ENCODE measurements around the gene CCNG2.

The CCNG2 gene

DNA sequence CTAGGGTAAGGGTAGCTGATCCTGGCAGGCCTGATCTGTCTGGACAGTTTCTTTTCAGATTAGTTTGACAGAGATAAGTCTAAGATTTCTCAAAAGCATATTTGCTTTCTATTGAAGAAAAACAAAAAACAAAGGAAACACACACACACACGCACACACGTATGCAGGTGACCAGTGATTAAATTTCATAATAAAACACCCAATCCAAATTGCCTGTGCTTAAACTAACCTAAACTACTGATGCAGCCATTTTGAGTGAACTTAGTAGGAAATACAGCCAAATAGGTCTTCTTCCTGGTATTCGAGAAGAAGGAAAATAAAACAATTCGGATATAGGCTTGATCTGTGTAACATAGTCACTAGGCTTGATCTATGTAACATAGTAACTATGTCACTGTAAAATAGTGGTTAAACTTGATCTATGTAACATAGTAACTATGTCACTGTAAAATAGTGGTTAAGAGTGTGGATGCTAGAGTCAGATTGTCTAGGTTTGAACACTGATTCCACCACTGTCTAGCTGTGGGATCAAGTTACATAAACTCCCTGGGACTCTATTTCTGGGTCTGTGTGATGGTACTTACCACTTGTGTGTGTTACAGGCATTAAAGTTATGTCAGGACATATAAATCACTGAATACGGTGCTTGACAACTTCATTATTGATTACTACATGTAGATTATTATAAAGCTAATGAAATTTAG lies 9.8 kb upstream of the CCNG2 start:
- FAIRE-seq: no peak

DNA sequence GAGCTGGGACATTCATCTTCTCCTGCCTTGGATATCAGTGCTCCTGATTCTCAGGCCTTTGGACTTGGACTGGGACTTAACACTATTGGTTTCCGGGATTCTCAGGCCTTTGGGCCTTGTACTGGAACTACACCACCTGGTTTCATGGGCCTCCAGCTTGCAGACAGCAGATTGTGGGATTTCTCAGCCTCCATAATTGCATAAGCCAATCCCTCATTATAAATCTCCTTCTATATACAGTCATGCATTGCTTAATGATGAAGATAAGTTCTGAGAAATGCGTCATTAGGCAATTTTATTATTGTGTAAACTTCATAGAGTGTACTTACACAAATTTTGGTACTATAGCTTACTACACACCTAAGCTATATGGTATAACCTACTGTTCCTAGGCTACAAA lies 8.9 kb upstream of the CCNG2 start:
- FAIRE-seq: no peak

DNA sequence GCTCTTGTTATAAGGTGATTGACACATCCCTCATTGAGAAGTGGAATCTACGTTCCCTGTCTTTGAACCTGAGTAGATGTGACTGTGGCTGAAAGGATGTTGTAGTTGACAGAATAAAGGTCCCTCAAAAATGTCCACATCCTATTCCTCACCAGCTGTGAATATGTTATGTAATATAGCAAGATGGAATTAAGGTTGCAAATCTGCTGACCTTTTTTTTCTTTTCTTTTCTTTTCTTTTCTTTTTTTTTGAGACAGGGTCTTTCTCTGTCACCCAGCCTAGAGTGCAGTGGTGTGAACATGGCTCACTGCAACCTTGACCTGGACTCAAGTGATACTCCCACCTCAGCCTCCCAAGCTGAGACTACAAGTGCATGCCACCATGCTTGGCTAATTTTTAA lies 7.2 kb upstream of the CCNG2 start:
- FAIRE-seq: no peak

DNA sequence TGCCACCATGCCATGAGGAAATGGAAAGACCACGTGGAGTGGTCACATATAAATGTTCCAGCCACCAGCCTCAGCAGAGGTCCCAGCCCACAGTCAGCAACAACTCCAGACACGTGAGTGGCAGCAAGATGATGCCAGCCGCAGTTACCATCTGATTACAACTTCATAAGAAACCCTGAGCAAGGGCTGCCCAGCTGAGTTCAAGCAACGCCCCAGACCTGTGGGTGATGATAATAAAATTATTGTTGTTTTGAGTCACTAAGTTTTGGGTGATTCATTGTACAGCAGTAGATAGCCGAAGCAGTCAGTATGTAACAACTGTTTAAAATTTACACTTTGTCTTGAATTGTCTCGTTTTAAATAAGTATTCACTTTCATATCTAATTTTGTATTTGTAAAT lies 5.8 kb upstream of the CCNG2 start:
- FAIRE-seq: no peak

DNA sequence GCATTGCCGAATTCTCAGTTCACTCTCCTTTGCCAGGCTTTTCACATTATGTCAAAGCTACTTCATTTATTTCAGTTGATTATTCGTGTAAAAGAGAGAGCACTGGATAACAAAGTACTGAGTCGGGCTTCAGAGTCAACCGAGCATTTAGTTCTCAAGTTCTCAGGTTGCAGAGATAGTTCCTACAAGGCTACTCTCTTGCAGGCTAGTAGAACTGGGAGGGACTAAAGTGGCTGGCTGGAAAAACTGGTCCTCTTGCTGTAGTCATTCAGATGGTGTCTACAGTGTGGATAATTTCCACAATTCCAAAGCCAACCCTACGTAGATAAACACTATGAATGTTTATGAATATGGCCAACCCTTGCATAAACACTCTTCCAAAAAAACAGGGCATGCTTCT lies 4.6 kb upstream of the CCNG2 start:
- FAIRE-seq: no peak

DNA sequence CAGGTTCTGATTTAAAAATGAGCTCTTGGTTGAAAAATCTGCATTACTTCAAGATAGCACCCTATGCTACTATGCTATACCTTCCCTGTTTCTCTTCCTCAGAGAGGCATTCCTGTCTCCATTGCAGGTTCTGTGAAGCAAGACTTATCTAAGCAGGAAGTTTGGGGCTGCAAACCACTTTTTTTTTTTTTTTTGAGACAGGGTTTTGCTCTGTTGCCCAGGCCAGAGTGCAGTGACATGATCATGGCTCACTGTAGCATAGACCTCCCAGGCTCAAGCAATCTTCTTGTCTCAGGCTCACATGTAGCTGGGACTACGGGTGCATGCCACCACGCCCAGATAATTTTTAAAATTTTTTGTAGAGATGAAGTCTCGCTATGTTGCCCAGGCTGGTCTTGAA lies 4.0 kb upstream of the CCNG2 start:
- no peak for FAIRE-seq

DNA sequence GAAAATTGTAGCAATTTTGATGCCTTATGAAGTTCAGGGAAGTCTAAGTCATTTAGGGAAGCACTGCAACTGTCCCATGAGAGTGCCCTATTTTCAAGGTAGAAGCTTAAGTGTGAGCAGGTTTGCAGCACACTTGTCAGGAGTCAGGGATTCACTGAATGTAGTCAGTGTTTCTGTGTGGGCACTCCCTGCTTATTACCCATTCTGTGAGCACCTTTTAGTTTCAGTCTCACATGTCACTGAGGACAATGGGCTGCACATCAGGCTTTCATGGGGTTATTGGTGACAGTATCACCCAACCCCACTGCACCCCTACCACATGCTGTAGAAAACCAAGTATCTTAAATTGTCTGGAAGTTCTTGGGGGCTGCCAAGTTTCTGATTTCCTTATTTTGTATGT lies 2.9 kb upstream of the CCNG2 start:
- no peak for FAIRE-seq

DNA sequence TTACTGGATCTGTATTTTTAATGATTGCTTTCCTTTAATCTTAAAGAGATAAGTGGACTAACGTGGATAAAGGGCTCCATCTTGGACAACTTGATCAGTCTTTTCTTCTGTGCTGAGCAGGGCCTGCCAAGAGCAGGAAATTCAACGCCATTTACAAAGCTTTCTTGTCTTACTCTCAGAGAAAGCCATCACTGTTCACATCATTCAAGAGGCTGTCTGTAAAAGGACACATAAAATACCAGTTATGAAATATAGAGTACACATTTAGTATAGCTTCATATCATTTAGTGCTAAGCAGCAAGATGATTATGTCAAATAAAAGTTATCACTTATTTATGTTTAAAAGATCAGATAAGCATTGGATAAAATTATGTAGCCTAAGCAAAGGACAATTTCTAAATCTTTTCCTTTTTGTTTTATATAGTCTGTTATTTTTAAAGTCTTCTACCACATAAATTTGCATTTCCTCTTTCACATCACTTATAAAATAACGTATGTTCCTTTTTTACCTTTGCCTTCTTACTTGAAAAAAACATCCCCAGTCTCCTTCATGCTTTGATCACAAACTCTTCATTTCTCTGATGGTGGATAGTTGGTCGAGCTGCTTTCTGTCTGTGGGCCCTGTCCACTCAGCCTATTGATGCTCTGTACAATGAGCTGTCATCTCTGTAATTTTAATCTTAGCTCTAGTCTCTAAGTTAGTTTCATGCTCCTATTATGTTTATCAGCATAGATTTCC lies 2.1 kb upstream of the CCNG2 start:
- FAIRE-seq: no peak

DNA sequence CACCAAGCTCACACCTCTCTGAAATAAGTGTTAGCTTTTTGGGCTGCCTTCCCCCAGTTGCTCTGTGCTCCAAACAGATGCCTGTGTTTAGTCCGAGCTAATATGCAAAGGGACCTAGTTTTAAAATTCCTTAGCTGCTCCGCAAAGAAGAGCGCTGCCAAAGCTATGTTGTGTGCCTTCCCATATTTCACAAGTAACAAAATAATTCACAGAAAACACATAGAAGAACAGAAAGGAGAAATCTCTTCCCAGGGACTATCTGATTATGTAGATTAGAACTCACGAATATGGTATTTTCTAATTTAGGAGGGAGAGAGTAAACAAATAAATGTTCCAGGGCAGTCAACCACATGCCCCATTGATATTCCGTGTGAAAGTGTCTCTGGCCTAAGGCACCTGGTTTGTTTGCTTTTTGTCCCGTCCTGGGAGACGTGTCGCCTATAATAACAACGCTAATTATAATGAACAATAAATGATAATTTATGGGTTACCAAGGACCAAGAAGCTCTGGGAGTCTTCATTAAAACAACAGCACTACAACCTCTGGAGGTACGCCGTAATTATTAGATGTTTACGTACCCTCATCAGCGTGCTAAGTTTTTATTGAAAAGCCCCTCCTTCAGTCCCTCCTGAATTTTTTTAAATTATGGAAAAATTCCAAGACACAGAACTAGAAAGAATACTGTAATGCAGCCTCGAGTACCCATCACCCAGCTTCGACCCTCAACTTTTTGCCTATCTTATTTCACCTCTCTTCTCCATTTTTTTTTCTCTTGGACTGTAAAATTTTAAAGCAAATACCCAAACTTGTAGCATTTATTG lies 1.2 kb upstream of the CCNG2 start:
- no peak for FAIRE-seq

DNA sequence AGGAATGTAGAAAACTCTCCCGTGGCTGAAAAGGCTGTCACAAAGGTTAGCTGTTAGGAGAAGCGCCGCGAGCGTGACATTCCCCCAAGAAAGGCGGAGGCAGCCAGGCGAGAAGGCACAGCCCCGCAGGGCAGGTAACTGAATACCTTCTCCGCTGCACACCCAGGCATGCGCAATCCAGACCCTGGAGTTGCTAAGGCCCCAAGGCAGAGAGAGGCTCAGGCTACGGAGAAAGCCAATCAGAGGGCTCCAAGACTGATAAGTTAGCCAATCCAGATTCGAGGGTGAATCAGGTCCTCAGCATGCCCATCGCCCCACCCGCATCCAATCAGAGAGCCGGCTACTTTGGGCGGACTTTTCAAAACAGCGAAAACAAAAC lies 485 bp upstream of the CCNG2 start:
- FAIRE-seq: peak; percentile 99

DNA sequence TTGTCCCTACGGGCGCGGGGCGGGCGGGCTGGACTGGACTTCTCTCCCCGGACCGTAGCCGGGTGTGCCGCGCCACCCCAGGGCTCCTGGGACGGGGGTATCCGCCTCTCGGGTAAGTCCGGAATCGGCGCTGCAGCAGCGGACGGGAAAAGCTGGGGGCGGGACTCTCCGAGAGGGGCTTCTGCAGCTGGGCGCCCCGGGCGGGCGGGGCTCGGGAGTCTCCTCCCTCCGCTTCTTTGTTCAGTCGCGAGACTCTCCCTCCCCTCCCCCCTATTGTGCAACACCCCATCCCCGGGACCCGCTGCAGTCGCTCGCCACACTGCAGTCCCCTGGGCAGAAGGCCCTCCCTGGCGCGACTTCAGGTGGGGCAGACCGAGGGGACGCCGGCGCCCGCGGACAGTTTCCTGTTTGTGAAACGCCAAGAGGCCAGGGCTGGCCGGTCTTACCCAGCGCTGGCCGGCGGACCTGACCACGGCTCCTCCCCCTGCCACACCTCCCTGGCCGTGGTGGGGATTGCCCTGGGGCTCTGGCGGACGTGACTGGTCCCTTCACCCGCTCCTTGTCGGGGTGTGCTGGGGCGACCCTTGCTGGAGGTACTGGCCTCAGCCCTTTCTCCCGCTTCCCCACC lies 966 bp downstream of the CCNG2 start:
- FAIRE-seq: no peak

DNA sequence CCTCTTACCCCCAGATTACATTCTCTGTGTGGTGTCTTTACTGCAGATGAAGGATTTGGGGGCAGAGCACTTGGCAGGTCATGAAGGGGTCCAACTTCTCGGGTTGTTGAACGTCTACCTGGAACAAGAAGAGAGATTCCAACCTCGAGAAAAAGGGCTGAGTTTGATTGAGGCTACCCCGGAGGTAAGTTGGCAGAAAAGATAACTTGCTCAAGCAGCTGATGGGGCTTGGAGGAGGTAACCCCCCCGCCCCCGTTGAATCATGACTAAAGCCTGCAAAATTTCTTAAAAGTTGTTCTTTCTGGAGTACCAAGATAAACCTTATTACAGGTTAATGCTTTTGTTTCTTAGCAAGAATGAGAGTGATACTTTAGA lies 1.5 kb downstream of the CCNG2 start:
- FAIRE-seq: no peak

DNA sequence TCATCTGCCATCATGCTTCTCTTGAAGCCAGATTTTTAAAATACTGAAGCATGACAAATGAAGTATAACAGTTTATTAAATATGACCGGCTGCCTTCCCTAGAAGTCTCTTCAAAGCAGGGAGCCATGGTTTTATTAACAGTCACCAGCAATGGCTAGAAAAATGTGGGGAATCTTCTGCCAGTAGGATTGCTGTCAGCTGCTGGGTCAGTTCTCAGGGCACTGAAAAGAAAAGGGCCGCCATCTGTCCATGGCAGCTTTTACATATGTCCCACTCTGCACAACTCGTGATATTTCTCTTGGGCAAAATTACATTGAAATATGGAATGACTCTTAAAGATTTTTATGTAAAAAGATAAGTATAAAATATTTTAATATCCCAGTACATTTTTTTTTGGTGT lies 2.8 kb downstream of the CCNG2 start:
- no peak for FAIRE-seq

DNA sequence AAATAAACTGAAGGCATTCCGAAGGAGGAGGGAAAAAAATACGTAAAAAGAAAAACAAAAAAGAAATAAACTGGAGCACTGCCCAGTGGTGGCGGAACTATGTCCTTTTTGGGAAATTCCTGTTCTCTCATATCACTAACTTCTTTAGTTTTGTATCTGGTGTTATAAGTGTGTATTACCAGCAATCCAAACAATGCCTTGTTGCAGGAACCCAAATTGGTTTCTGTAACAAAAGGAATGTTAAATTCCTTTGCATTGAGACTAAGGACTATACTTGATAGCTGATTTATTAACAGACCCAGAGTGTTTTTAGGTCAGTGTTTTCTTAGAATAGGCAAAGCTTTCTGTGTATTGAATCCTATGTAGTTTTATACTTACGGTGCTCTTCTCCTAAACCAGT lies 6.6 kb downstream of the CCNG2 start:
- no peak for FAIRE-seq

DNA sequence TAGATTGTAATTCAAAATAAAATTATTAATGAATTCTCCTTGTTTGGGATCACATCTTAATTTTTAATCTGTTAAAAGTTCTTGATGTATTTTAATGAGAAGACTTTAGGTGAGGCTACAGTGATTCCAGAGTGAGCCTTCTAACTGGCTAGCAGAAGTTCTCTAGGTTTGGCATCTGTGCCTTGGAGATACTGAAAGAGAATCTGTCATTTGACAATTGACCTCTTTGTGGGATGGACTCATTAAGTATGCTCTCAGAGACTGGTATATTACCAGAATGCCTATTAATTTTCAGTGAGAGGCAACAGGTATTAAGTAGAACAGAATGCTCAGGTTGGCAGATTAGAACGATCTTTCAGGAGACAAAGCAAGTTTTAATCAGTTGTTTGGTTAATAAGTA lies 10.2 kb downstream of the CCNG2 start:
- peak; percentile 9 for FAIRE-seq

DNA sequence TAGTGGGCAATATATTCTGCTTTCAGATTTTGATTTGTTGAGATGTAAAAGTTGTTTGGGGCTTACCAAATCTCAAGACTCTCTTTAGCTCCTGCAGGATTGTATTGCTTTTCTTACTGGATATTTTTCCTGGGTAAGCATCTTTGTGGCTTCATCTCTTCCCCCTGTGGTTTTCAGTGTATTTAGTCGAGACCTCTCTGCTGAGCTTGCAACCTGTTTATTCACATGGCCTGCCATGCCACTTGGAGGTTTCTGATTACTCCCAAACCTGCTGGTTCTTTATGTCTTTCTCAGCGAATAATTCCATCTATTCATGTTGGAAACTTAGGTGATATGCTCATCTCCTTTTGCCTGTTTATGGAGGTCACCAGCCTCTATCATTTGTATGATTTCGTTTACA lies 10.9 kb downstream of the CCNG2 start:
- no peak for FAIRE-seq

DNA sequence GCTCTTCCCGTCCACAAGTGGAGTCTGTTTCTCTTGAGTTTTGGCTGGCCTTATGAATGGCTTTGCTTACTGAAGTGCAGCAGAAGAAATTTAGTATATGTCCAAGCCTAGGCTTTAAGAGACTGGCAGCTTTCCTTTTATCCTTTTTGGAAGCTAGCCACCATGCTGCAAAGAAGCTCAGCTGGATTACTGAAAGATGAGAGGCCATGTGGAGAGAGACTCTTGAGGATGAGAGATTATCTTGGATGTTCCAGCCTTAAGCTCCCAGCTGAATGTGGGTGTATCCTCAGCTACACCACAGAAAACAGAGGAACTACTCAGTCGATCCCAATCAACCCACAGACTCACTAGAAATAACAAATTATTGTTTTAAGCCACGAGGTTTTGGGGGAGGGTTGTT lies 12.5 kb downstream of the CCNG2 start:
- no peak for FAIRE-seq

DNA sequence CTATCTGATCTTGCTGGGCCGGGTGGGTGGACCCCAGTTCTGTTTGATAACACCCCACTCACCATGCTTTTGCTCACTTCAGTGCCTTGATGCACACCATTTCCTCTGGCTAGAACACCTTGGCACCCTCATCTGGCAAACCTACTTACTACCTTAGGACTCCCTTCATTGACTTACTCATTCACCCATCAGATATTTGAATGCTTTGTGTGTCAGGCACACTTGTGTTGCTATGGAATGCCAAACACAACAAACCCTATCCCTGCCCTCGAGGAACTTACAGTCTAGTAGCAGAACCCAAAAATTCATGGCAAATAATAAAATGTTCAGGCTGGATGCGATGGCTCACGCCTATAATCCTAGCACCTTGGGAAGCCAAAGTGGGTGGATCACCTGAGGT lies 13.9 kb downstream of the CCNG2 start:
- FAIRE-seq: no peak

DNA sequence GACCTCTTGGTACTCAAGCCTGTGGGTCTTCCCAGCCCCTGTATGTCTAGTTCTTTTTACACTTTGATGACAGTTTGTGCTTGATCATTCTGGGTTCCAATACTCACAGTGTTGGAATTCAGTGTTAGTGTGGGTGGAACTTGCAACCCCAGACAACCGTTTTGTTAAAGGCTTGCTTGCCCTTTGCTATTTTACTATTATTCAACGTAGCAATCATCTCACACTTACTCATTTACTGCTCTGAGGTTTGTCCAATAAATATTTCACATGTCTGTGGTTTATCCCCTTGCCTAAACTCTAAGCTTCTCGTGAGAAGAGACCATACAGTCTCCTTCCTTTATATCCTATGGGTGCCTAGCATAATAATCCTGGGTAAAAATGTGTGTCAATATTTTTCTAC lies 15.3 kb downstream of the CCNG2 start:
- FAIRE-seq: no peak

DNA sequence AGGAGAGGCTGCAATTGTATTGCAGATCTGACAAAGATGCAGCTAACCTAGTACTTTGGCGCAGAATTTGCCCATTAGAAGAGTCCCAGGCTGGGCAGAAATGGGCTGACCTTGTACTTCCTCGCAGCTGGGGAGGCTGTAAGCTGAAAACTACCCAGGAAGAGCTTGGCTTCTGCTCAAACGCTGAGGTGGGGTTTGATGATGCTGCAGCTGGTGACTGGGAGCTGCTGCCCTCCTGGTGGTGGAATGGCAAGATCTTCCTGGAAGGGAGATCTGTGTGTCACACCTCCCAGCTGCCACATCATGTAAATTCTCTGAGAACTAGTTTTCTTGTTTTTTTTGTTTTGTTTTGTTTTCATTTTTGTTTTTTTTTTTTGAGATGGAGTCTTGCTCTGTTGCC lies 17.4 kb downstream of the CCNG2 start:
- no peak for FAIRE-seq

DNA sequence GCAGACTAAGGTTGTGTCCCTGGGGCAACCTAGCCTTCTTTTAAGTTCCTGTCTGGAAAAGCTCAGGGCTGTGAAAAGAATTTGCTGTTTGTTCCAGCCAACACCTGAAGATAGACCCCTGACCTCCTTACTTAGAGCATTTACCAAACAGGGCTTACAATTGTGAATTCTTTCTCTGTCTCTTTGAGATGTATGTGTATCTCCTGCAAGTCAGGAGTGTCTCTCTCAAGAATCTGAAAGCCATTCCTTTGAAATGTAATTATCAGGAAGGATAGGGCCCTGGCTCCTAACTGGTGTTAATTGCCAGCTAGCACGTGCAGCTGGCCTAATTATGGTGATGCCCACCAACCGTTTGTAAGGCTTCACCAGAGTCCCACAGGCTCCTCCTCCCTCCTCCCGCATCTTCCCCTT lies 18.2 kb downstream of the CCNG2 start:
- FAIRE-seq: no peak

DNA sequence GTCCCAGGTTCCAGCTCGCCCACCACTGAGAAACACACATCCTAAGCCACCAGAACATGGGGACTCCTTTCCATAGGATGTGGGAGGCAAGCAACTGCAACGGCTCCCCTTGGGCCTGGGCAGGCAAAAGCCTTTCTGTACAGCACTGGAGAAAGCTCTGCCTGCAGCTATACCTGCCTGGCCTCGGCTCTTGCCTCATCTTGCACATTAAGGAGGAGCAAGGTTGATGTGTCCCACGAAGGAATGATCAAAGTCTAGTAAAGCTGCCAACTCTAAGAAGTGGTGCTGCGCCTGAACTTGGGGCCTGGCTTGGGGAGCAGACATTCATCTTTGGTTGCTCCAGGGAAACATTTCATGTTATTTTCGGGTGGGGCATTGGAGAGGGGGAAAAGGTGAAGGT lies 19.6 kb downstream of the CCNG2 start:
- no peak for FAIRE-seq

DNA sequence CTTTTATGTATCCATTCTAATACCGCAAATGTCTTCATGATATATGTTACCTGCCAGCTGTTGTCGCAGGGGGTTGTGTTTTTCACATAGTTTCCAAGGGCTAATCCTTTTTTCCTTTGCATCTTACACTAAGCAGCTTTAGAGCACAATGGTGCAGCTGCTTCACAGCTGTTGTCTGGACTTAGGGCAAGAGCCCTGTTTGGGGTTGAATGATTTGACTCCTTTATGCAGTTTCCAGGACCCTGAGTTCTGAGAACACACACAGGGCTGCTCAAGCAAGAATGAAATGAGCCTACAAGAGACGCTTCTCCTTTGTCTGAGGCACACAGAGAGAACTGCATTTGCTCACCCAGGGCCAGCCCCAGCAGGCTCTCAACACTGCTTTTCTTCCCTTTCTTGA lies 20.2 kb downstream of the CCNG2 start:
- FAIRE-seq: no peak

DNA sequence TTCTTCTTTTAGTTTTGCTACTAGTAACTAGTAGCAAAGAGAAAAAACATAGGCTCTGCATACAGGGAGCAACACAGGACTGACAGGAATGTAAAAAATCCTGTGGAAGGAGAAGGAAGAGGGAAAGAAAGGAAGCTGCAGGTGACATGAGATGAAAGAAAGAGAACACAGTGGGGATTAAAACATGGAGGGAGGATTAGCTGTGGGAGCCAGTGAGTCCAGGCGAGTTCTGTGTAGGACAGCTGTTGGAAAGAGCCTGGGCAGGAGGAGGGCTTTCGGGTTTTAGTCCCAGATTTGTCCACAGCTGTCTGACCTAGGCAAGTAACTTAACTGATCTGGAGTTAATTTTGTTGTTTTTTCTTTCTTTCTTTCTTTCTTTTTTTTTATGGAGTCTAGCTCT lies 21.6 kb downstream of the CCNG2 start:
- no peak for FAIRE-seq

All from islet of Langerhans (tissue), 1 donor.